CD4-positive, alpha-beta T cell treated with Interleukin-1 beta for 1 hour (primary cell): ENCODE measurements around the gene ZNF121.

ENCODE experiments used
- DNase-seq, 2 donors: peaks; one replicate each; pipeline ENCODE4 v3.0.0-alpha.2; 2020 to 2022

Gene ZNF121

GRCh38 chr19:9538183-9539058 is 45.9 kb downstream of the ZNF121 start, which contains the start of gene ZNF426:
ZNF426 (minus strand) TSS chr19:9538645; CDS start chr19:9536232, 2,413 bp downstream.
- DNase-seq = peak; percentile 86 to 87

DNA sequence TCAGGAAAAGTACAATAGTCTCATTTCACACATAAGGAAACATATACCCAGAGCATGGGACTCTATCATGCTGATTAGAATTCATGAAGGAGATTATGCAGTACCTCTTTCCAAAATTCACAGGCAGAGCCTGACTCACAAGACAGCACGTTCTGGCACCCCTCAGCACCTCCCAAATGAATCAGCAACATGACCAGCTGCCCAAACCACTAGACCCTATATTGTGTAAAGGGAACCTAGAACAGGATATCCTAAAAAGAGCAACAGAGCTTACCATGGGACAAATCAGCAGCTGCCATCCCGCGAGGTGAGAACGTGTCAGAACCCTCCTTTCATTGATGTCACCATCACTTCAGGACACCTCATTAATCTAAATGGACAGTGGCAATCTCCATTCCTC is 48.4 kb downstream of the ZNF121 start:
- no peak for DNase-seq

- DNase-seq = no peak
Measured at GRCh38 chr19:9531933-9532332, 52.4 kb downstream of the ZNF121 start.

DNA sequence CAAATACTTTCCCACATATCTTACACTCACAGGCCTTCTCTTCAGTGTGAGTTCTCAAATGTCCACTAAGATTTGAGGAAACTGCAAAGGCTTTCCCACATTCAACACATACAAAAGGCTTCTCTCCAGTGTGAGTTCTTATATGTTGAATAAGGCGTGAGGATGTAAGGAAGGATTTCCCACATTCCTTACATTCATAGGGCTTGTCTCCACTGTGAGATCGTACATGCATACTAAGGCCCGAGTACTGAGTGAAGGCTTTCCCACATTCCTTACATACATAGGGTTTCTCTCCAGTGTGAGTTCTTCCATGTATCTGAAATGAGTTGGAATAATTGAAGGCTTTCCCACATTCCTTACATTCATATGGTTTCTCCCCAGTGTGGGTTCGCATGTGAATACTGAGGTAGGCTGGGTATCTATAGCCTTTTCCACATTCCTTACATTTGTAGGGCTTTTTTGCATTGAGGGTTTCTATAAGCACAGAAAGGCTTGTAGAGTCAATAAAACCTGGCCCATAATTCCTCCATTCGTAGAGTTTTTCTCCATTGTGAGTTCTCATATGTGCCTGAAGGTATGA is 55.5 kb downstream of the ZNF121 start:
- no peak for DNase-seq

DNA sequence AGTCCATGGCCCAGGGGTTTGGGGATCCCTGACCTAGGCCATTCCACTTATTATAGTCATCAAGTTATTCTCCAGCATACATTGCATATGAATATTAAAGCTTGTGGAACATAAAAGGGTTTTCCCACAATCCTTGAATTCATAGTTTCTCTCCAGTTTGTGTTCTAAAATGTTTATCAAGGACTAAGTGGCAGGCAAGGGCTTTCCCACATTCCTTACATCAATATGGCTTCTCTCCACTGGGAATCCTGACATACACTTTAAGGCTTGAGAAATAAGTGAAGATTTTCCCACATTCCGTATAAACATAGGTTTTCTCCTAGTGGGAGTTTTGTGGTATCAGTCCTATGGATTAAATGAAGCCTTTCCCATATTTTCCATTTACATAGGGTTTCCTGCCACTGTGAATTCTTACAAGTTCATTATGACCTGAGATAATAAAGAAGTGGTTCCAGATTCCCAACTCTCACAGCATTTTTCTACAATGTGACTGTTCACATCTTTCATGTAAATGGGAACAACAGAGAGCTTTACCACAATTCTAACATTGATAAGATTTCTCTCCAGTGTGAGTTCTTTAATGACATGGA is 60.3 kb downstream of the ZNF121 start:
- DNase-seq = no peak
